Activated CD8-positive, alpha-beta memory T cell treated with anti-CD3 and anti-CD28 coated beads, Interleukin-2, amount 50 U/mL, for 4 hours (primary cell): ENCODE results near the gene AGRN.
"Not testable (repeated sequence)": the region's sequence is repeated elsewhere in the genome, so short reads cannot be mapped to it uniquely, and the experiment has no call there.

Experiments used
- DNase-seq: peaks from one replicate; pipeline ENCODE4 v3.0.0-alpha.2; 2020

AGRN gene

GRCh38 chr1:1020000-1020404 lies at the start of gene AGRN:
AGRN (plus strand) TSS chr1:1020120; CDS start chr1:1020173, 53 bp downstream.
- DNase-seq = no peak

GRCh38 chr1:970242-970972 lies 49.5 kb upstream of the AGRN start:
- DNase-seq = no peak

- DNase-seq = no peak
Measured at GRCh38 chr1:970973-971730, 48.8 kb upstream of the AGRN start.

GRCh38 chr1:971751-972506 lies 48.0 kb upstream of the AGRN start:
- no peak for DNase-seq

GRCh38 chr1:972726-973458 lies 47.0 kb upstream of the AGRN start:
- no peak for DNase-seq

GRCh38 chr1:973459-974292 lies 46.2 kb upstream of the AGRN start:
- no peak for DNase-seq

GRCh38 chr1:974293-974640 lies 45.7 kb upstream of the AGRN start:
- no peak for DNase-seq

- DNase-seq = no peak
Measured at GRCh38 chr1:974687-975328, 45.1 kb upstream of the AGRN start.

GRCh38 chr1:975365-975764 lies 44.6 kb upstream of the AGRN start:
- DNase-seq = no peak

GRCh38 chr1:975896-976683 lies 43.8 kb upstream of the AGRN start:
- peak; percentile 74 for DNase-seq

GRCh38 chr1:976791-977190 lies 43.1 kb upstream of the AGRN start:
- not testable (repeated sequence) for DNase-seq

GRCh38 chr1:978069-978834 lies 41.7 kb upstream of the AGRN start:
- no peak for DNase-seq

GRCh38 chr1:978835-979743 lies 40.8 kb upstream of the AGRN start:
- no peak for DNase-seq

GRCh38 chr1:979744-980072 lies 40.2 kb upstream of the AGRN start:
- DNase-seq = no peak

GRCh38 chr1:980137-980571 lies 39.8 kb upstream of the AGRN start:
- DNase-seq = no peak

GRCh38 chr1:980602-981395 lies 39.1 kb upstream of the AGRN start:
- peak; percentile 16 for DNase-seq

- no peak for DNase-seq
Measured at GRCh38 chr1:981491-981954, 38.4 kb upstream of the AGRN start.
